SK-N-SH treated with all-trans-retinoic acid at 6 μM for 48 hours (cell line): ENCODE measurements around the gene ARSG.

ENCODE experiments used
- ARNTL ChIP-seq: fragments of 450-650 bp; formaldehyde crosslinking; IDR thresholded peaks from 2 replicates; pipeline ENCODE4 v1.5.0; 2020; ENCODE audit warnings: low read depth, mild to moderate bottlenecking, moderate library complexity, borderline replicate concordance
- ESRRG ChIP-seq: fragments of 250-450 bp; sonication (Bioruptor Pico); IDR thresholded peaks from 2 replicates; pipeline ENCODE4 v1.6.1; 2021; ENCODE audit warnings: mild to moderate bottlenecking
- ISL1 ChIP-seq: fragments of 250-450 bp; sonication (Bioruptor Pico); IDR thresholded peaks from 2 replicates; pipeline ENCODE4 v2.1.2; 2022; ENCODE audit warnings: mild to moderate bottlenecking, moderate library complexity
- RARB ChIP-seq: fragments of 250-450 bp; sonication (Bioruptor Pico); IDR thresholded peaks from 2 replicates; pipeline ENCODE4 v1.8.0; 2021; ENCODE audit warnings: mild to moderate bottlenecking, moderate library complexity
- SNAI2 ChIP-seq: fragments of 250-450 bp; sonication (Bioruptor Pico); IDR thresholded peaks from 2 replicates; pipeline ENCODE4 v1.5.0; 2020; ENCODE audit warnings: mild to moderate bottlenecking, moderate library complexity
- ZFP3 ChIP-seq: fragments of 250-450 bp; sonication (Bioruptor Pico); IDR thresholded peaks from 2 replicates; pipeline ENCODE4 v1.5.0; 2020; ENCODE audit warnings: mild to moderate bottlenecking, moderate library complexity
- ZFP30 ChIP-seq: fragments of 450-650 bp; formaldehyde crosslinking; IDR thresholded peaks from 2 replicates; pipeline ENCODE4 v1.5.0; 2022; ENCODE audit warnings: mild to moderate bottlenecking, moderate library complexity
- ZNF565 ChIP-seq: fragments of 450-650 bp; formaldehyde crosslinking; conservative IDR thresholded peaks from 2 replicates; pipeline ENCODE4 v1.5.0; 2020; ENCODE audit warnings: low read depth, mild to moderate bottlenecking, moderate library complexity
- TF ChIP-seq, protein P1 (sequence below): fragments of 250-450 bp; sonication (Bioruptor Pico); IDR thresholded peaks from 2 replicates; pipeline ENCODE4 v1.5.1; 2020; ENCODE audit warnings: low read depth, mild to moderate bottlenecking, moderate library complexity
- TF ChIP-seq, protein P2 (sequence below): fragments of 250-450 bp; sonication (Bioruptor Pico); IDR thresholded peaks from 2 replicates; pipeline ENCODE4 v1.8.0; 2020; ENCODE audit warnings: mild to moderate bottlenecking, moderate library complexity, borderline replicate concordance

DNA sequence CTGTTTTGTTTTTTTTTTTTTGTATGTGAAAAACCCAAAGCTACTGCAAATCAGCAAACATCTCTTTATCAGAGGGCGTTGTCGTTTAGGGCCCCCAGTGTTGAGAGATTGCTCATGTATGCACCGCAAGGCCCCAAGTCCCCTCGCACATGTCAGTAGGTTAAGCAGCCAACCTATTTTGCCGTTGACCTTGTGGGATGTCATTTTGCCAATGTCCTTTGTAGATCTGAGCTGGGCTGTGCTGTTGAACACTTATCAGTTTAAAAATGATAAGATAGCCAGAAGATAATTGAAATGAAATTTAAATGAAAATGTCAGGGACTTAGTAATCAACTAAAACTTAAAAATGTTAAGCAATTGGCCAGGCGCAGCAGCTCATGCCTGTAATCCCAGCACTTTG is 26.2 kb downstream of the ARSG start:
- TF ChIP-seq ISL1 (CRISPR knock-in tag) = no peak
- TF ChIP-seq ZNF565 (CRISPR knock-in tag) = no peak
- TF ChIP-seq ZFP30 (CRISPR knock-in tag) = no peak
- TF ChIP-seq, protein P1, sequence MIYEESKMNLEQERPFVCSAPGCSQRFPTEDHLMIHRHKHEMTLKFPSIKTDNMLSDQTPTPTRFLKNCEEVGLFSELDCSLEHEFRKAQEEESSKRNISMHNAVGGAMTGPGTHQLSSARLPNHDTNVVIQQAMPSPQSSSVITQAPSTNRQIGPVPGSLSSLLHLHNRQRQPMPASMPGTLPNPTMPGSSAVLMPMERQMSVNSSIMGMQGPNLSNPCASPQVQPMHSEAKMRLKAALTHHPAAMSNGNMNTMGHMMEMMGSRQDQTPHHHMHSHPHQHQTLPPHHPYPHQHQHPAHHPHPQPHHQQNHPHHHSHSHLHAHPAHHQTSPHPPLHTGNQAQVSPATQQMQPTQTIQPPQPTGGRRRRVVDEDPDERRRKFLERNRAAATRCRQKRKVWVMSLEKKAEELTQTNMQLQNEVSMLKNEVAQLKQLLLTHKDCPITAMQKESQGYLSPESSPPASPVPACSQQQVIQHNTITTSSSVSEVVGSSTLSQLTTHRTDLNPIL (CRISPR knock-in tag) = no peak
- no peak for TF ChIP-seq ZFP3 (CRISPR knock-in tag)
- no peak for TF ChIP-seq SNAI2
- TF ChIP-seq RARB = no peak
- no peak for TF ChIP-seq ARNTL (CRISPR knock-in tag)
- TF ChIP-seq, protein P2, sequence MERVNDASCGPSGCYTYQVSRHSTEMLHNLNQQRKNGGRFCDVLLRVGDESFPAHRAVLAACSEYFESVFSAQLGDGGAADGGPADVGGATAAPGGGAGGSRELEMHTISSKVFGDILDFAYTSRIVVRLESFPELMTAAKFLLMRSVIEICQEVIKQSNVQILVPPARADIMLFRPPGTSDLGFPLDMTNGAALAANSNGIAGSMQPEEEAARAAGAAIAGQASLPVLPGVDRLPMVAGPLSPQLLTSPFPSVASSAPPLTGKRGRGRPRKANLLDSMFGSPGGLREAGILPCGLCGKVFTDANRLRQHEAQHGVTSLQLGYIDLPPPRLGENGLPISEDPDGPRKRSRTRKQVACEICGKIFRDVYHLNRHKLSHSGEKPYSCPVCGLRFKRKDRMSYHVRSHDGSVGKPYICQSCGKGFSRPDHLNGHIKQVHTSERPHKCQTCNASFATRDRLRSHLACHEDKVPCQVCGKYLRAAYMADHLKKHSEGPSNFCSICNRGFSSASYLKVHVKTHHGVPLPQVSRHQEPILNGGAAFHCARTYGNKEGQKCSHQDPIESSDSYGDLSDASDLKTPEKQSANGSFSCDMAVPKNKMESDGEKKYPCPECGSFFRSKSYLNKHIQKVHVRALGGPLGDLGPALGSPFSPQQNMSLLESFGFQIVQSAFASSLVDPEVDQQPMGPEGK (CRISPR knock-in tag) = no peak
- TF ChIP-seq ESRRG (CRISPR knock-in tag) = no peak
